Muscle layer of colon (tissue), 2 donors: ENCODE data around the gene CTRB1.

ENCODE experiments used
- H3K27ac ChIP-seq: one replicate; pipeline ENCODE4 v1.7.0; 2013; ENCODE audit warnings: low read depth, mild to moderate bottlenecking, low read length, moderate library complexity
- H3K27me3 ChIP-seq, 2 donors: one replicate each; pipeline ENCODE4 v1.7.0; 2013; ENCODE audit warnings: low read length in 2 of 2, mild to moderate bottlenecking in 2 of 2; ENCODE audit not compliant: insufficient read depth in 2 of 2, control insufficient read depth in 1 of 2
- H3K36me3 ChIP-seq: one replicate; pipeline ENCODE4 v1.7.0; 2013; ENCODE audit warnings: mild to moderate bottlenecking, low read length; ENCODE audit not compliant: insufficient read depth
- H3K4me1 ChIP-seq: one replicate; pipeline ENCODE4 v1.7.0; 2013; ENCODE audit warnings: mild to moderate bottlenecking, low read length; ENCODE audit not compliant: insufficient read depth
- H3K4me3 ChIP-seq, 2 donors: one replicate each; pipeline ENCODE4 v1.7.0; 2013; ENCODE audit warnings: low read length in 2 of 2, low read depth in 1 of 2, mild to moderate bottlenecking in 1 of 2, moderate library complexity in 1 of 2
- H3K9ac ChIP-seq: one replicate; pipeline ENCODE4 v1.7.0; 2013; ENCODE audit warnings: low read length
- H3K9me3 ChIP-seq: one replicate; pipeline ENCODE4 v1.7.0; 2013; ENCODE audit warnings: mild to moderate bottlenecking, low read length
- donor health status: abdominal sarcoma.
- donor health status: Adenocarcinoma of cecum.

Gene CTRB1

GRCh38 chr16:75273054-75273925 is 54.5 kb downstream of the CTRB1 start:
- Histone ChIP-seq H3K9ac (no peak overlapping the region), H3K36me3 (no peaks in the 10 kb centered on the region), H3K9me3 (no peaks in the 10 kb centered on the region), H3K27ac (no peak overlapping the region), H3K27me3 (no peaks in the 10 kb centered on the region), H3K4me3 (no peak overlapping the region), H3K4me1 (no peaks in the 10 kb centered on the region)
